RWPE2 (cell line): ENCODE measurements around the gene SSPN.

ENCODE experiments used
- ATAC-seq: fragments of 200-7000 bp; cut with Tn5 transposase; 3 replicates; pipeline ENCODE4 v1.9.1; 2021; ENCODE audit warnings: low read depth
- DNase-seq: peaks from one replicate; pipeline ENCODE4 v3.0.0-alpha.2; 2020; ENCODE audit warnings: low spot score
- H3K27ac ChIP-seq: fragments of 450-650 bp; 2 replicates; pipeline ENCODE4 v1.5.1; 2017; ENCODE audit warnings: mild to moderate bottlenecking; ENCODE audit not compliant: poor library complexity, severe bottlenecking
- H3K27me3 ChIP-seq: fragments of 250-450 bp; sonication (Bioruptor Pico); 2 replicates; pipeline ENCODE4 v1.5.1; 2021; ENCODE audit warnings: mild to moderate bottlenecking, moderate library complexity; ENCODE audit not compliant: insufficient read depth, poor library complexity, severe bottlenecking
- H3K36me3 ChIP-seq: fragments of 250-450 bp; sonication (Bioruptor Pico); 2 replicates; pipeline ENCODE4 v1.5.1; 2020; ENCODE audit warnings: low read depth, mild to moderate bottlenecking, moderate library complexity
- H3K4me1 ChIP-seq: fragments of 250-450 bp; sonication (Bioruptor Pico); 2 replicates; pipeline ENCODE4 v1.5.1; 2021; ENCODE audit warnings: mild to moderate bottlenecking, moderate library complexity; ENCODE audit not compliant: insufficient read depth, poor library complexity, severe bottlenecking
- H3K4me3 ChIP-seq: fragments of 250-450 bp; sonication (Bioruptor Pico); 2 replicates; pipeline ENCODE4 v1.5.1; 2021; ENCODE audit warnings: mild to moderate bottlenecking, moderate library complexity; ENCODE audit not compliant: severe bottlenecking
- H3K9me3 ChIP-seq: fragments of 250-450 bp; sonication (Bioruptor Pico); 2 replicates; pipeline ENCODE4 v1.5.1; 2021; ENCODE audit warnings: mild to moderate bottlenecking, moderate library complexity; ENCODE audit not compliant: severe bottlenecking
- TF ChIP-seq, protein P1 (sequence below): fragments of 450-650 bp; IDR thresholded peaks from one replicate; pipeline ENCODE4 v1.5.1; 2017; ENCODE audit warnings: mild to moderate bottlenecking, moderate library complexity; ENCODE audit not compliant: poor library complexity, severe bottlenecking

The SSPN gene, protein sequence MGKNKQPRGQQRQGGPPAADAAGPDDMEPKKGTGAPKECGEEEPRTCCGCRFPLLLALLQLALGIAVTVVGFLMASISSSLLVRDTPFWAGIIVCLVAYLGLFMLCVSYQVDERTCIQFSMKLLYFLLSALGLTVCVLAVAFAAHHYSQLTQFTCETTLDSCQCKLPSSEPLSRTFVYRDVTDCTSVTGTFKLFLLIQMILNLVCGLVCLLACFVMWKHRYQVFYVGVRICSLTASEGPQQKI

DNA sequence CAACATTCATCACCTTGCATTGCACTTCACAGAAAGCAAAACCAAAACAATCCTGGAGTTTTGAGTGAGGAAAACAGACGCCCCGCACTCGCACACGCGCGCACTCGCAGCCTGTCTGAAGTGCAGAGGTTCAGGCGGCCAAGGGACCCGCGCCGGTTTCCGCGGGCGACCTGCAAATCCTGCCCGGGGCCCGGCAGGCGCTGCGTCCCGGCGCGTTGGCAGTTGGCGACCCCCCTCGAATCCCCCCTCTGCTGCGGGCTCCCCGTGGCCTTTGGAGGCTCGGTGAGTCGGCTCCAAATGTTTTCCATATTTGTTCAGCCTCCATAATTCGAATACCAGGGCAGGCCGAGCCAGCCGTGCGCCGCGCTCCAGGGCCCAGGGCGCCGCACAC, at the start of gene SSPN:
Gene SSPN (plus strand): TSS at position 324 of the 391 bp plus-strand sequence. CDS start 100 bp downstream, outside the sequence.
- Histone ChIP-seq H3K9me3 (no peaks in the 10 kb centered on the region), H3K4me1 (no peaks in the 10 kb centered on the region), H3K27ac (no peak within 1 kb of the TSS), H3K36me3 (no peaks in the 10 kb centered on the region), H3K4me3 (peak within 1 kb of the TSS; percentile 23), H3K27me3 (no peaks in the 10 kb centered on the region)
- DNase-seq (no peak), ATAC-seq (no peak; the same call in 2 of the 3 replicates)
- TF ChIP-seq, protein P1, sequence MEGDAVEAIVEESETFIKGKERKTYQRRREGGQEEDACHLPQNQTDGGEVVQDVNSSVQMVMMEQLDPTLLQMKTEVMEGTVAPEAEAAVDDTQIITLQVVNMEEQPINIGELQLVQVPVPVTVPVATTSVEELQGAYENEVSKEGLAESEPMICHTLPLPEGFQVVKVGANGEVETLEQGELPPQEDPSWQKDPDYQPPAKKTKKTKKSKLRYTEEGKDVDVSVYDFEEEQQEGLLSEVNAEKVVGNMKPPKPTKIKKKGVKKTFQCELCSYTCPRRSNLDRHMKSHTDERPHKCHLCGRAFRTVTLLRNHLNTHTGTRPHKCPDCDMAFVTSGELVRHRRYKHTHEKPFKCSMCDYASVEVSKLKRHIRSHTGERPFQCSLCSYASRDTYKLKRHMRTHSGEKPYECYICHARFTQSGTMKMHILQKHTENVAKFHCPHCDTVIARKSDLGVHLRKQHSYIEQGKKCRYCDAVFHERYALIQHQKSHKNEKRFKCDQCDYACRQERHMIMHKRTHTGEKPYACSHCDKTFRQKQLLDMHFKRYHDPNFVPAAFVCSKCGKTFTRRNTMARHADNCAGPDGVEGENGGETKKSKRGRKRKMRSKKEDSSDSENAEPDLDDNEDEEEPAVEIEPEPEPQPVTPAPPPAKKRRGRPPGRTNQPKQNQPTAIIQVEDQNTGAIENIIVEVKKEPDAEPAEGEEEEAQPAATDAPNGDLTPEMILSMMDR: no peak

DNA sequence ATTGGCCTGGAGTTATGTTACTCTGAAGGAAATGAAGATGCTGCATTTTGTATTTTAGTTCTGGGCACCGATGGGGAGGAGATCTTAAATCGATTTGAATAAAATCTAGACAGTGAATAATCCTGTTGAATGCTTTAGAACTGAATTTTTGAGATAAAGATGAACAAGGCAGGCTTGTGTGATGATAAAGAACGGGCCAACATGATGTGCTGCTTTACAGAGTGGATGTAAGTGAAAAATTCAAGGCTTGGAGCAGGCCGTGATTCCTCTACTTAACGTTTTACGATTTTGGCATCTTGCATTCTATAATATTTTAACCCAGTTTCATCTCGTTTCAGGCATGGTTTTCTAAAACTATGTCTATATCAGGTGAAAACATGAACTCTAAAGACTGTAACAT, 47.1 kb upstream of the SSPN start:
- TF ChIP-seq, protein P1: no peak
- ATAC-seq (no peak), DNase-seq (no peak)
- H3K27me3 ChIP-seq: no peaks in the 10 kb centered on the region
- H3K4me3 ChIP-seq: no peak overlapping the region
- no peaks in the 10 kb centered on the region for H3K36me3 ChIP-seq
- no peak overlapping the region for H3K27ac ChIP-seq
- H3K4me1 ChIP-seq: peaks cover 8% of the 10 kb centered on the region
- H3K9me3 ChIP-seq: no peaks in the 10 kb centered on the region

DNA sequence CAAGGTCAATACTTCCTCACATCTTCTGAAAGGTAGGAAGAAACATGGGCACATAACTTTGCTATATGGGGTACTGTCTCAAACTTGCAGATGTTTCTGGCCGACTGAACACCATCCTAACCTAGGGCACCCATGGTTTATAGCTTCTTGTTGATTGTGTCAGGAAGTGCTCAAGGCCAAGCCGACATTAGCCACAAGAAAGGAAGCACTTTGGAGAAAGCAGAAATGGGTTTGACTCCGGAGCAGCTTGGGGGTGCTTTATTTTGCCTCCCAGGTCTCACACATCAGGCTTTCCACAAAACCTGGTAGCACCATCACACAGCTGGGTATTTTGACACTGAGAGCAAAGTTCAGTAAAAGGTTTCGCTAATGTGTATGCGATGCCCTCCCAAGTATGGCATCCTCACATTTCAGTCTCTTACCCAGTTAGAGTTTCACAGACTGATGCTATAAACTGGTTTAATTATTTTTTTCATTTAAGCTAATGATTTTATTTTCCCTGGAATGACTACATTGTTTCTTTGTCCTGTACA, 45.3 kb upstream of the SSPN start:
- Histone ChIP-seq H3K27ac (no peak overlapping the region), H3K27me3 (no peaks in the 10 kb centered on the region)
- ATAC-seq: no peak

DNA sequence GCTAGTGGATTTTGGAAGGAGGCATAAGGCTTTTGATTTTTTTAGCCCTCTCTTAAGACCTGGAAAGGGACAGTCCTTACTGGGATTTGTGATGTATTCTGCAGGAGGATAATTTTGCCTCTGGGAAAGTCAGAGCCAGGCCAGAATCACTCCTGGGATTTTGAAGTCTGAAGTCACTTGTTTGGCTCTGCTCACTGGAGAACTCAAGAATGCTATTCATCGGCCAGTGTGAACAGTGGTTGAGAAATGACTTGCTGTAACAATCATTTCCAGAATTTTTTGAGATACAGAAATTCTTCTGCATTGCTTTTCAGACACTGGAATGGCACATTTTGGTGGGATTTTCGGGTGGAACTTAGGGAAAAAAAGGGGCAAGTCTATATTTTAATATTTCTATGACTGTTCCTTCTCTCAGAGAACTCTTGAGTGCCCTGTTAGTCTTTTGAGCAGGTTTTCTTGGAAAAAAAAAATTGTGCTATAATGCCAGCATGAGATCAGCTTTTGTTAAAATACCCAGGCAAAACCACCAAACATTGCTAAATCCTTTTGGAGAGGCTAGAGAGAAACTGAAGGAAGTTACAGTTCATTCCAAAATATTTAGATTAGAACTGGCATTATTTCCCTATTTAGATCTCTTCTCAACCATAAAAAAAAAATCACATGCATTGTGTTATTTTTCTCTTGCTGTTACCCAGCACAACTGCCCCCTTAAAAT, 44.5 kb upstream of the SSPN start:
- H3K4me3 ChIP-seq: no peak overlapping the region
- H3K27ac ChIP-seq: no peak overlapping the region
- ATAC-seq: no peak
- no peak for DNase-seq
- TF ChIP-seq, protein P1: no peak
- peaks cover 16% of the 10 kb centered on the region for H3K4me1 ChIP-seq
- no peaks in the 10 kb centered on the region for H3K9me3 ChIP-seq
- no peaks in the 10 kb centered on the region for H3K36me3 ChIP-seq
- no peaks in the 10 kb centered on the region for H3K27me3 ChIP-seq

More for the DNA sequence above, 45.3 kb upstream of the SSPN start:
- Histone ChIP-seq H3K9me3 (no peaks in the 10 kb centered on the region), H3K4me1 (peaks cover 16% of the 10 kb centered on the region), H3K4me3 (no peak overlapping the region), H3K36me3 (no peaks in the 10 kb centered on the region)
- TF ChIP-seq, protein P1: no peak
- DNase-seq: no peak
